Neural progenitor cell (in vitro differentiated cells): Measurements from ENCODE around the gene DNAH14.

Experiments used
- CTCF ChIP-seq: fragments of 200-600 bp; sonication (generic); IDR thresholded peaks from 2 replicates; pipeline ENCODE4 v1.5.1; 2017; ENCODE audit warnings: antibody characterized with exemption, mild to moderate bottlenecking
- EZH2 ChIP-seq: fragments of 200-600 bp; sonication (generic); IDR thresholded peaks from 2 replicates; pipeline ENCODE4 v1.6.1; 2017; ENCODE audit warnings: antibody characterized with exemption, mild to moderate bottlenecking, moderate library complexity
- EZH2phosphoT487 ChIP-seq: fragments of 200-600 bp; sonication (generic); IDR thresholded peaks from 2 replicates; pipeline ENCODE4 v1.6.1; 2017; ENCODE audit warnings: antibody characterized with exemption

- TF ChIP-seq CTCF (no peak), EZH2 (no peak), EZH2phosphoT487 (no peak)
Measured at GRCh38 chr1:225097175-225097574, 167.7 kb downstream of the DNAH14 start.
